GM11168 (cell line): ENCODE results near the gene MTCL1.

Source experiments
- in situ Hi-C: fragments of 300-500 bp; cut with MboI; formaldehyde crosslinking; loops from one replicate; pipeline ENCODE4 v1.12.0; 2022; ENCODE audit warnings: low sequenced_read_pairs; ENCODE audit not compliant: unreplicated experiment

Gene MTCL1

GRCh38 chr18:8765783-8766463, 60.6 kb downstream of the MTCL1 start:
- in situ Hi-C loops: no loop called here

GRCh38 chr18:8766559-8767293, 61.4 kb downstream of the MTCL1 start:
- in situ Hi-C loops: no loop called here

GRCh38 chr18:8767340-8767739, 62.0 kb downstream of the MTCL1 start:
- in situ Hi-C loops: no loop called here

GRCh38 chr18:8769509-8770095, 64.2 kb downstream of the MTCL1 start:
- in situ Hi-C loops: no loop called here

GRCh38 chr18:8770657-8771056, 65.3 kb downstream of the MTCL1 start:
- in situ Hi-C loops: no loop called here

GRCh38 chr18:8771930-8772329, 66.6 kb downstream of the MTCL1 start:
- in situ Hi-C loops: no loop called here

- in situ Hi-C loops: no loop called here
Measured at GRCh38 chr18:8773980-8774379, 68.6 kb downstream of the MTCL1 start.

GRCh38 chr18:8776013-8776943, 70.9 kb downstream of the MTCL1 start:
- in situ Hi-C loops: no loop called here

- in situ Hi-C loops: no loop called here
Measured at GRCh38 chr18:8777846-8778245, 72.5 kb downstream of the MTCL1 start.

- in situ Hi-C loops: no loop called here
Measured at GRCh38 chr18:8778386-8778785, 73.0 kb downstream of the MTCL1 start.

- in situ Hi-C loops: no loop called here
Measured at GRCh38 chr18:8778824-8779223, 73.5 kb downstream of the MTCL1 start.

- in situ Hi-C loops: no loop called here
Measured at GRCh38 chr18:8779251-8779650, 73.9 kb downstream of the MTCL1 start.

GRCh38 chr18:8780227-8780626, 74.9 kb downstream of the MTCL1 start:
- in situ Hi-C loops: no loop called here

GRCh38 chr18:8781671-8782070, 76.3 kb downstream of the MTCL1 start:
- in situ Hi-C loops: no loop called here

- in situ Hi-C loops: no loop called here
Measured at GRCh38 chr18:8783335-8783993, 78.1 kb downstream of the MTCL1 start.

GRCh38 chr18:8783994-8784530, 78.7 kb downstream of the MTCL1 start:
- in situ Hi-C loops: no loop called here

- in situ Hi-C loops: no loop called here
Measured at GRCh38 chr18:8785261-8785660, 79.9 kb downstream of the MTCL1 start.

GRCh38 chr18:8785855-8786482, 80.6 kb downstream of the MTCL1 start:
- in situ Hi-C loops: no loop called here
